Gastrocnemius medialis (tissue), 4 donors: ENCODE results near the gene NCBP2.

Source experiments
- POLR2A ChIP-seq, 2 donors: fragments of 450-650 bp; IDR thresholded peaks; one replicate each; pipeline ENCODE4 v1.6.1; 2017; ENCODE audit warnings: antibody characterized with exemption in 2 of 2, mild to moderate bottlenecking in 2 of 2, moderate library complexity in 2 of 2
- TF ChIP-seq, protein P1 (sequence below), 5 experiments: fragments of 450-650 bp in 3 of 5; fragments of 200-600 bp in 2 of 5; sonication (generic) in 2 of 5; IDR thresholded peaks in 4 of 5; conservative IDR thresholded peaks in 1 of 5; 1 replicate in 4 of 5; 2 replicates in 1 of 5; pipeline ENCODE4 v1.5.1; 2016 to 2019; ENCODE audit warnings: antibody characterized with exemption in 5 of 5, mild to moderate bottlenecking in 3 of 5, moderate library complexity in 3 of 5

GRCh38 chr3:196987022-196987421 is 44.7 kb upstream of the NCBP2 start:
- TF ChIP-seq POLR2A (IDR thresholded peaks at IDR 0.05): no peak
- TF ChIP-seq, protein P1, sequence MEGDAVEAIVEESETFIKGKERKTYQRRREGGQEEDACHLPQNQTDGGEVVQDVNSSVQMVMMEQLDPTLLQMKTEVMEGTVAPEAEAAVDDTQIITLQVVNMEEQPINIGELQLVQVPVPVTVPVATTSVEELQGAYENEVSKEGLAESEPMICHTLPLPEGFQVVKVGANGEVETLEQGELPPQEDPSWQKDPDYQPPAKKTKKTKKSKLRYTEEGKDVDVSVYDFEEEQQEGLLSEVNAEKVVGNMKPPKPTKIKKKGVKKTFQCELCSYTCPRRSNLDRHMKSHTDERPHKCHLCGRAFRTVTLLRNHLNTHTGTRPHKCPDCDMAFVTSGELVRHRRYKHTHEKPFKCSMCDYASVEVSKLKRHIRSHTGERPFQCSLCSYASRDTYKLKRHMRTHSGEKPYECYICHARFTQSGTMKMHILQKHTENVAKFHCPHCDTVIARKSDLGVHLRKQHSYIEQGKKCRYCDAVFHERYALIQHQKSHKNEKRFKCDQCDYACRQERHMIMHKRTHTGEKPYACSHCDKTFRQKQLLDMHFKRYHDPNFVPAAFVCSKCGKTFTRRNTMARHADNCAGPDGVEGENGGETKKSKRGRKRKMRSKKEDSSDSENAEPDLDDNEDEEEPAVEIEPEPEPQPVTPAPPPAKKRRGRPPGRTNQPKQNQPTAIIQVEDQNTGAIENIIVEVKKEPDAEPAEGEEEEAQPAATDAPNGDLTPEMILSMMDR (IDR thresholded peaks at IDR 0.05 in 4 of 5, conservative IDR thresholded peaks at IDR 0.05 in 1 of 5): no peak
